Kidney (tissue), 14 donors: Measurements from ENCODE around the gene SERINC3. TPM values are rescaled to one million over a fixed set of nuclear protein-coding genes. Genes with fewer than 3 reads are reported as not detected.

ENCODE experiments used
- DNase-seq, 5 donors: peaks; one replicate each; pipeline ENCODE4 v3.0.0-alpha.2; 2013 to 2020
- FAIRE-seq: peaks from 2 replicates; lab custom pipeline; 2012; peaks lifted over from hg19 to GRCh38; lab: Jason Lieb, UNC
- H3K27ac ChIP-seq, 2 donors: one replicate each; pipeline ENCODE4 v1.7.0; 2013; ENCODE audit warnings: low read depth in 2 of 2, low read length in 2 of 2, inconsistent platforms in 1 of 2
- H3K27me3 ChIP-seq: one replicate; pipeline ENCODE4 v1.7.1; 2013; ENCODE audit warnings: low read length, inconsistent platforms; ENCODE audit not compliant: control insufficient read depth, insufficient read depth
- H3K36me3 ChIP-seq, 3 donors: one replicate each; pipeline versions ENCODE4 v1.7.0 to v1.7.1; 2013; ENCODE audit warnings: low read length in 3 of 3, control low read depth in 1 of 3, inconsistent platforms in 1 of 3; ENCODE audit not compliant: insufficient read depth in 3 of 3, control insufficient read depth in 2 of 3
- H3K4me1 ChIP-seq, 3 donors: one replicate each; pipeline versions ENCODE4 v1.7.0 to v1.7.1; 2013; ENCODE audit warnings: low read length in 3 of 3, inconsistent platforms in 1 of 3, low read depth in 1 of 3; ENCODE audit not compliant: control insufficient read depth in 2 of 3, insufficient read depth in 2 of 3
- H3K4me3 ChIP-seq, 3 donors: one replicate each; pipeline versions ENCODE4 v1.7.0 to v1.8.1; 2013; ENCODE audit warnings: low read length in 3 of 3, control low read depth in 1 of 3, inconsistent platforms in 1 of 3
- H3K9ac ChIP-seq, 3 donors: one replicate each; pipeline versions ENCODE4 v1.7.0 to v1.7.1; 2013; ENCODE audit warnings: low read length in 3 of 3, control low read depth in 1 of 3, inconsistent platforms in 1 of 3
- H3K9me3 ChIP-seq, 3 donors: one replicate each; pipeline versions ENCODE4 v1.7.0 to v1.7.1; 2013; ENCODE audit warnings: low read length in 3 of 3, control low read depth in 1 of 3, inconsistent platforms in 1 of 3; ENCODE audit not compliant: control insufficient read depth in 2 of 3, insufficient read depth in 1 of 3
- intact Hi-C: fragments of 100-400 bp; cut with DNase I; formaldehyde crosslinking; loops from one replicate; pipeline ENCODE4 v1.11.1; 2022
- polyA plus RNA-seq: library from polyadenylated mRNA; stranded (reverse); fragments of 350-450 nt; fragmentation: Illumina TruSeq; extraction: RNeasy Lipid Tissue Mini Kit (QIAGEN cat#74804); gene quantifications from one replicate; pipeline ENCODE4 v1.2.3, GENCODE V29; 2014; ENCODE audit warnings: low read depth, low replicate concordance; ENCODE audit not compliant: insufficient read depth
- total RNA-seq: library from RNA; stranded (reverse); fragmentation: NEBNext Ultra II Directional; extraction: Animal tissue kit (Norgen Biotek cat#: 25700); gene quantifications from one replicate; pipeline ENCODE4 v1.2.1, GENCODE V29; 2021
- TF ChIP-seq, protein P1 (sequence below): IDR thresholded peaks from 3 replicates; pipeline ENCODE4 v1.5.1; 2012; ENCODE audit warnings: mild to moderate bottlenecking, moderate library complexity, borderline replicate concordance; ENCODE audit not compliant: insufficient read depth; ENCODE audit errors: extremely low read depth
- donor health status: control.
- donor health status: control.
- donor health status: control.
- donor health status: control.
- donor health status: control.
- donor health status: DM: yes; HTN: yes; CAD: no.
- donor health status: Normal renal cell carcinoma (clear cell type).

SERINC3 gene
- total and polyA plus RNA-seq, 2 donors from 2014 or later, result 41.6 to 90.4 TPM

- DNase-seq, result no peak
- no peaks in the 10 kb centered on the region for H3K27me3 ChIP-seq
- H3K9ac ChIP-seq, result no peak overlapping the region
- no peak overlapping the region for H3K27ac ChIP-seq
- intact Hi-C loops, result no loop called here
- FAIRE-seq, result no peak
- peaks cover 1 to 10% (median 4%) of the 10 kb centered on the region in 3 donors for H3K36me3 ChIP-seq
- no peaks in the 10 kb centered on the region for H3K9me3 ChIP-seq
- TF ChIP-seq, protein P1, sequence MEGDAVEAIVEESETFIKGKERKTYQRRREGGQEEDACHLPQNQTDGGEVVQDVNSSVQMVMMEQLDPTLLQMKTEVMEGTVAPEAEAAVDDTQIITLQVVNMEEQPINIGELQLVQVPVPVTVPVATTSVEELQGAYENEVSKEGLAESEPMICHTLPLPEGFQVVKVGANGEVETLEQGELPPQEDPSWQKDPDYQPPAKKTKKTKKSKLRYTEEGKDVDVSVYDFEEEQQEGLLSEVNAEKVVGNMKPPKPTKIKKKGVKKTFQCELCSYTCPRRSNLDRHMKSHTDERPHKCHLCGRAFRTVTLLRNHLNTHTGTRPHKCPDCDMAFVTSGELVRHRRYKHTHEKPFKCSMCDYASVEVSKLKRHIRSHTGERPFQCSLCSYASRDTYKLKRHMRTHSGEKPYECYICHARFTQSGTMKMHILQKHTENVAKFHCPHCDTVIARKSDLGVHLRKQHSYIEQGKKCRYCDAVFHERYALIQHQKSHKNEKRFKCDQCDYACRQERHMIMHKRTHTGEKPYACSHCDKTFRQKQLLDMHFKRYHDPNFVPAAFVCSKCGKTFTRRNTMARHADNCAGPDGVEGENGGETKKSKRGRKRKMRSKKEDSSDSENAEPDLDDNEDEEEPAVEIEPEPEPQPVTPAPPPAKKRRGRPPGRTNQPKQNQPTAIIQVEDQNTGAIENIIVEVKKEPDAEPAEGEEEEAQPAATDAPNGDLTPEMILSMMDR, result no peak
- H3K4me1 ChIP-seq, result peaks cover 0 to 3% (median 0%) of the 10 kb centered on the region in 3 donors
- no peak overlapping the region for H3K4me3 ChIP-seq
Observed at GRCh38 chr20:44483112-44483511, 38.8 kb downstream of the SERINC3 start.

- Histone ChIP-seq H3K9me3 (no peaks in the 10 kb centered on the region), H3K9ac (no peak overlapping the region), H3K4me3 (no peak overlapping the region), H3K36me3 (peaks cover 0 to 9% (median 4%) of the 10 kb centered on the region in 3 donors), H3K4me1 (peaks cover 0 to 3% (median 0%) of the 10 kb centered on the region in 3 donors), H3K27ac (no peak overlapping the region), H3K27me3 (no peaks in the 10 kb centered on the region)
- TF ChIP-seq, protein P1, result no peak
- DNase-seq (no peak), FAIRE-seq (no peak)
- intact Hi-C loops, result no loop called here
Observed at GRCh38 chr20:44481719-44482416, 40.0 kb downstream of the SERINC3 start.

- Histone ChIP-seq H3K9me3 (no peaks in the 10 kb centered on the region), H3K36me3 (peaks cover 0 to 9% (median 4%) of the 10 kb centered on the region in 3 donors), H3K9ac (no peak overlapping the region), H3K27me3 (no peaks in the 10 kb centered on the region), H3K27ac (no peak overlapping the region), H3K4me1 (peaks cover 0 to 15% (median 4%) of the 10 kb centered on the region in 3 donors), H3K4me3 (no peak overlapping the region)
- TF ChIP-seq, protein P1, result no peak
- no peak for DNase-seq
- no peak for FAIRE-seq
- intact Hi-C loops, result no loop called here
Observed at GRCh38 chr20:44480097-44480496, 41.8 kb downstream of the SERINC3 start.
